Osteoblast (primary cell): Measurements from ENCODE around the gene RNASE7. TPM values are rescaled to one million over a fixed set of nuclear protein-coding genes. Genes with fewer than 3 reads are reported as not detected.

ENCODE experiments used
- DNase-seq: peaks from one replicate; pipeline ENCODE4 v3.0.0; 2011; ENCODE audit warnings: low spot score, mixed read lengths; ENCODE audit not compliant: insufficient read length; ENCODE audit errors: missing footprints
- H2AFZ ChIP-seq: 2 replicates; pipeline ENCODE4 v1.6.0; 2011; ENCODE audit warnings: mild to moderate bottlenecking, low read length
- H3K27ac ChIP-seq: 2 replicates; pipeline ENCODE4 v1.5.1; 2011; ENCODE audit warnings: mild to moderate bottlenecking, low read depth, low read length, moderate library complexity
- H3K27me3 ChIP-seq: 2 replicates; pipeline ENCODE4 v1.6.0; 2012; ENCODE audit warnings: mild to moderate bottlenecking, control low read depth, inconsistent platforms, low read length, moderate library complexity; ENCODE audit not compliant: insufficient read depth
- H3K36me3 ChIP-seq: 2 replicates; pipeline ENCODE4 v1.5.1; 2011; ENCODE audit warnings: mild to moderate bottlenecking, low read length, control low read depth, moderate library complexity; ENCODE audit not compliant: insufficient read depth
- H3K4me1 ChIP-seq: 2 replicates; pipeline ENCODE4 v1.5.1; 2011; ENCODE audit warnings: mild to moderate bottlenecking, low read length, control low read depth, moderate library complexity; ENCODE audit not compliant: insufficient read depth
- H3K4me2 ChIP-seq: 2 replicates; pipeline ENCODE4 v1.6.0; 2011; ENCODE audit warnings: mild to moderate bottlenecking, low read length; ENCODE audit not compliant: insufficient read depth
- H3K4me3 ChIP-seq: fragments of 200-600 bp; sonication (generic); 3 replicates; pipeline ENCODE4 v1.5.1; 2012; ENCODE audit warnings: mild to moderate bottlenecking, low read length, inconsistent platforms; ENCODE audit not compliant: insufficient read depth
- H3K79me2 ChIP-seq: 2 replicates; pipeline ENCODE4 v1.6.0; 2012; ENCODE audit warnings: mild to moderate bottlenecking, low read length, control low read depth, inconsistent platforms; ENCODE audit not compliant: insufficient read depth
- H3K9me3 ChIP-seq: 2 replicates; pipeline ENCODE4 v1.5.1; 2011; ENCODE audit warnings: low read depth, low read length, control low read depth
- H4K20me1 ChIP-seq: 2 replicates; pipeline ENCODE4 v1.6.0; 2012; ENCODE audit warnings: mild to moderate bottlenecking, low read length, control low read depth; ENCODE audit not compliant: insufficient read depth
- total RNA-seq: library from RNA; depleted of rRNA; stranded (reverse); fragments of >200 nt; gene quantifications from 2 replicates; pipeline ENCODE4 v1.2.3, GENCODE V29; 2012
- TF ChIP-seq, protein P1 (sequence below): IDR thresholded peaks from 2 replicates; pipeline ENCODE4 v1.5.1; 2011; ENCODE audit warnings: mild to moderate bottlenecking, low read depth, low read length, moderate library complexity; ENCODE audit errors: extremely low read depth

RNASE7 gene
- total RNA-seq, 1 donor: not detected

DNA sequence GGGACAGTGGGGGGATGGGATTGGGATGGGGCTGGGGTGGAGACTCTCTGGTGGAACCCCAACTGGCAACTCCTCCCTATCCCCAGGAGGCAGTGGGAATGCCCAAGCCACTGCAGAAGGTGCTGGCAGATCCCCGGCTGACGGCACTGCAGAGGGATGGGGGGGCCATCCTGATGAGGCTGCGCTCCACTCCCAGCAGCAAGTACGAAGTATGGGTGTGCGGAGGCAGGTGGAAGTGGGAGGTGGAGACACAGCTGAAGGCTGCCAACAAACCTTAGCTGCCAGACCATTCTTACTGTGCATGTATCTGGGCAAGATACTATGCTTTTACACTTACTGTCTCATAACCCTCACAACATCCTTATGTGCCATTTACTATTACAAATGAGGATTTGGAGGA, 36.1 kb downstream of the RNASE7 start:
- Histone ChIP-seq H3K4me2 (no peak overlapping the region), H3K4me3 (no peak overlapping the region), H4K20me1 (peaks cover 15% of the 10 kb centered on the region), H3K79me2 (peaks cover 10% of the 10 kb centered on the region), H3K27ac (no peak overlapping the region), H3K9me3 (no peaks in the 10 kb centered on the region), H3K4me1 (no peaks in the 10 kb centered on the region), H2AFZ (no peak overlapping the region), H3K36me3 (peaks cover 85% of the 10 kb centered on the region), H3K27me3 (no peaks in the 10 kb centered on the region)
- TF ChIP-seq, protein P1, sequence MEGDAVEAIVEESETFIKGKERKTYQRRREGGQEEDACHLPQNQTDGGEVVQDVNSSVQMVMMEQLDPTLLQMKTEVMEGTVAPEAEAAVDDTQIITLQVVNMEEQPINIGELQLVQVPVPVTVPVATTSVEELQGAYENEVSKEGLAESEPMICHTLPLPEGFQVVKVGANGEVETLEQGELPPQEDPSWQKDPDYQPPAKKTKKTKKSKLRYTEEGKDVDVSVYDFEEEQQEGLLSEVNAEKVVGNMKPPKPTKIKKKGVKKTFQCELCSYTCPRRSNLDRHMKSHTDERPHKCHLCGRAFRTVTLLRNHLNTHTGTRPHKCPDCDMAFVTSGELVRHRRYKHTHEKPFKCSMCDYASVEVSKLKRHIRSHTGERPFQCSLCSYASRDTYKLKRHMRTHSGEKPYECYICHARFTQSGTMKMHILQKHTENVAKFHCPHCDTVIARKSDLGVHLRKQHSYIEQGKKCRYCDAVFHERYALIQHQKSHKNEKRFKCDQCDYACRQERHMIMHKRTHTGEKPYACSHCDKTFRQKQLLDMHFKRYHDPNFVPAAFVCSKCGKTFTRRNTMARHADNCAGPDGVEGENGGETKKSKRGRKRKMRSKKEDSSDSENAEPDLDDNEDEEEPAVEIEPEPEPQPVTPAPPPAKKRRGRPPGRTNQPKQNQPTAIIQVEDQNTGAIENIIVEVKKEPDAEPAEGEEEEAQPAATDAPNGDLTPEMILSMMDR: no peak
- DNase-seq: peak; percentile 64

DNA sequence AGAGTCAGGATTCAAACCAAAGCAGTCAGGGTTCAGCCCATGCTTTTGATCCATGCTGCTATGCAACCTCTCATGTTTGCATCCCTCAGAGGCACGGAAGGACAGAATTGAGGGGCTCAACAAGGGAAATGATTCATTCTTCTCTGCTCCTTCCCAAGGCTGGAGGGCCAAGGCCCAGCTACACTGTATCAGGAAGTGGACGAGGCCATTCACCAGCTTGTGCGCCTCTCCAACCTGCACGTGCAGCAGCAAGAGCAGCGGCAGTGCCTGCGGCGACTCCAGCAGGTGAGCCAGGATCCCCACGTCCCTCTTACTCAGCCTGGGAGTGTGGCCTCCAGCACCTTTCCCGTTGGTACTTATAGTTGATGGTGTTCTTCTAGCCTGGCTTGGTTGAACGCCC, 36.6 kb downstream of the RNASE7 start:
- TF ChIP-seq, protein P1: no peak
- Histone ChIP-seq H3K27me3 (no peaks in the 10 kb centered on the region), H3K4me3 (no peak overlapping the region), H3K27ac (no peak overlapping the region), H2AFZ (no peak overlapping the region), H3K9me3 (no peaks in the 10 kb centered on the region), H3K36me3 (peaks cover 82% of the 10 kb centered on the region), H4K20me1 (peaks cover 14% of the 10 kb centered on the region), H3K4me2 (no peak overlapping the region), H3K79me2 (peaks cover 6% of the 10 kb centered on the region), H3K4me1 (no peaks in the 10 kb centered on the region)
- no peak for DNase-seq

DNA sequence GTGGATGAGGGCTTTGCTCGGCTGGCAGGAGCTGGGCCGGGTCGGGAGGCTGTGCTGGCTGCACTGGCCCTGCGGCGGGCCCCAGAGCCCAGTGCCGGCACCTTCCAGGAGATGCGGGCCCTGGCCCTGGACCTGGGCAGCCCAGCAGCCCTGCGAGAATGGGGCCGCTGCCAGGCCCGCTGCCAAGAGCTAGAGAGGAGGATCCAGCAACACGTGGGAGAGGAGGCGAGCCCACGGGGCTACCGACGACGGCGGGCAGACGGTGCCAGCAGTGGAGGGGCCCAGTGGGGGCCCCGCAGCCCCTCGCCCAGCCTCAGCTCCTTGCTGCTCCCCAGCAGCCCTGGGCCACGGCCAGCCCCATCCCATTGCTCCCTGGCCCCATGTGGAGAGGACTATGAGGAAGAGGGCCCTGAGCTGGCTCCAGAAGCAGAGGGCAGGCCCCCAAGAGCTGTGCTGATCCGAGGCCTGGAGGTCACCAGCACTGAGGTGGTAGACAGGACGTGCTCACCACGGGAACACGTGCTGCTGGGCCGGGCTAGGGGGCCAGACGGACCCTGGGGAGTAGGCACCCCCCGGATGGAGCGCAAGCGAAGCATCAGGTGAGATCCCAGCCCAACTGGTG, 39.5 kb downstream of the RNASE7 start:
- H3K4me3 ChIP-seq: no peak overlapping the region
- TF ChIP-seq, protein P1: no peak

DNA sequence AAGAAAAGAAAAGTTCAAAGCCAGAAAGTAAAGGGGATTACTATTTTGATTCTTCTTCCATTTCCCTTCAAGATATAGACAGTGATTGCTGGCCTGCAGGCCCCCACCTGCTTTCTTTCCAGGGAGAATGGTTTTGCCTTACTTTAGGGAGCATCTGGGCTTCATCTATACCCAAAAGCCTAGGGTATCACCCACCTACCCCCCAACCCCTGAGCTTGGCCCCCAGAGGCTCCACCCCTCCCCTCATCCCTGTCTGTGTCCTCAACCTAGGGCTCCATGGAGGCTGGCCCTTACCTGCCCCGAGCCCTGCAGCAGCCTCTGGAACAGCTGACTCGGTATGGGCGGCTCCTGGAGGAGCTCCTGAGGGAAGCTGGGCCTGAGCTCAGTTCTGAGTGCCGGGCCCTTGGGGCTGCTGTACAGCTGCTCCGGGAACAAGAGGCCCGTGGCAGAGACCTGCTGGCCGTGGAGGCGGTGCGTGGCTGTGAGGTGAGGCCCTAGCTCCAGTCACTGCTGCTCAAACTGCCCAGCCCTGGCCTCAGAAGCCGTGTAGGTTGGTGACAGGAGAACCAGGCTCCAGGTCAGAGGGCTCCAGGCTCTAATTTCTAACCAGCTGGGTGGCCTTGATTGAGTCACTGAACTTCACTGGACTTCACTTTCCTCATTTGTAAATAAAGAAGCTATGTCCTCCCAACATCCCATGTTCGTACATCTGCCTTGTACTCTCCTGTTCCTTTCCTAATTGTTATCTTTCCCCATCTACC, 41.6 kb downstream of the RNASE7 start:
- H3K36me3 ChIP-seq: peaks cover 69% of the 10 kb centered on the region
- H3K9me3 ChIP-seq: no peaks in the 10 kb centered on the region
- H4K20me1 ChIP-seq: peaks cover 2% of the 10 kb centered on the region
- H2AFZ ChIP-seq: no peak overlapping the region
- TF ChIP-seq, protein P1: no peak
- no peaks in the 10 kb centered on the region for H3K27me3 ChIP-seq
- H3K79me2 ChIP-seq: no peaks in the 10 kb centered on the region
- DNase-seq: peak; percentile 82
- no peak overlapping the region for H3K4me2 ChIP-seq
- no peak overlapping the region for H3K27ac ChIP-seq
- H3K4me1 ChIP-seq: peaks cover 10% of the 10 kb centered on the region
- H3K4me3 ChIP-seq: no peak overlapping the region

More for the DNA sequence above, 39.5 kb downstream of the RNASE7 start:
- H3K4me2 ChIP-seq: no peak overlapping the region
- no peaks in the 10 kb centered on the region for H3K27me3 ChIP-seq
- no peaks in the 10 kb centered on the region for H3K79me2 ChIP-seq
- peak; percentile 43 for DNase-seq
- H3K9me3 ChIP-seq: no peaks in the 10 kb centered on the region
- H3K36me3 ChIP-seq: peaks cover 85% of the 10 kb centered on the region
- H3K4me1 ChIP-seq: peaks cover 10% of the 10 kb centered on the region
- no peak overlapping the region for H2AFZ ChIP-seq
- H3K27ac ChIP-seq: no peak overlapping the region
- peaks cover 6% of the 10 kb centered on the region for H4K20me1 ChIP-seq
